Neural cell (in vitro differentiated cells): ENCODE results near the gene KLHL35. TPM values are rescaled to one million over a fixed set of nuclear protein-coding genes. Genes with fewer than 3 reads are reported as not detected.

Experiments used
- H2AFZ ChIP-seq: fragments of 200-600, 300-800 bp; sonication (generic), shearing (Covaris generic); 2 replicates; pipeline ENCODE4 v1.6.0; 2014; ENCODE audit warnings: low read depth, mild to moderate bottlenecking, antibody characterized with exemption, low read length, moderate library complexity
- H3F3A ChIP-seq: fragments of 200-600 bp; shearing (Covaris generic); 2 replicates; pipeline ENCODE4 v1.6.1; 2016; ENCODE audit warnings: mild to moderate bottlenecking, moderate library complexity, mixed read lengths, antibody characterized with exemption, low read length; ENCODE audit not compliant: insufficient read depth, poor library complexity, severe bottlenecking
- H3K27ac ChIP-seq: fragments of 200-600, 300-800 bp; sonication (generic), shearing (Covaris generic); 2 replicates; pipeline ENCODE4 v1.5.1; 2014; ENCODE audit warnings: mild to moderate bottlenecking, low read length, moderate library complexity
- H3K27me3 ChIP-seq: fragments of 300-800, 200-600 bp; sonication (generic), shearing (Covaris generic); 2 replicates; pipeline ENCODE4 v1.6.0; 2014; ENCODE audit warnings: mild to moderate bottlenecking, low read depth, low read length, moderate library complexity; ENCODE audit not compliant: insufficient read depth
- H3K36me3 ChIP-seq: fragments of 300-800, 200-600 bp; sonication (generic), shearing (Covaris generic); 2 replicates; pipeline ENCODE4 v1.5.1; 2014; ENCODE audit warnings: mild to moderate bottlenecking, antibody characterized with exemption, low read length, moderate library complexity; ENCODE audit not compliant: insufficient read depth
- H3K4me2 ChIP-seq: fragments of 300-800, 200-600 bp; sonication (generic), shearing (Covaris generic); 2 replicates; pipeline ENCODE4 v1.6.0; 2014; ENCODE audit warnings: mild to moderate bottlenecking, low read length
- H3K4me3 ChIP-seq: fragments of 300-800, 200-600 bp; sonication (generic), shearing (Covaris generic); 2 replicates; pipeline ENCODE4 v1.5.1; 2014; ENCODE audit warnings: mild to moderate bottlenecking, low read length, moderate library complexity
- H3K79me2 ChIP-seq: fragments of 200-600 bp; shearing (Covaris generic); replicated peaks from 2 replicates; pipeline ENCODE4 v1.6.0; 2014; ENCODE audit warnings: mild to moderate bottlenecking, low read length, moderate library complexity; ENCODE audit not compliant: insufficient read depth
- H3K9ac ChIP-seq: fragments of 300-800, 200-600 bp; sonication (generic), shearing (Covaris generic); 2 replicates; pipeline ENCODE4 v1.6.1; 2016; ENCODE audit warnings: mild to moderate bottlenecking, low read length, mixed read lengths
- H3K9me2 ChIP-seq: fragments of 200-600 bp; shearing (Covaris generic); 2 replicates; pipeline ENCODE4 v1.6.1; 2016; ENCODE audit warnings: mild to moderate bottlenecking, low read length, mixed read lengths; ENCODE audit not compliant: insufficient read depth
- H3K9me3 ChIP-seq: fragments of 200-600, 300-800 bp; sonication (generic), shearing (Covaris generic); 2 replicates; pipeline ENCODE4 v1.6.1; 2016; ENCODE audit warnings: mild to moderate bottlenecking, mixed run types, low read length, moderate library complexity, mixed read lengths
- H4K20me1 ChIP-seq: fragments of 200-600 bp; shearing (Covaris generic); 2 replicates; pipeline ENCODE4 v1.6.1; 2016; ENCODE audit warnings: mild to moderate bottlenecking, mixed run types; ENCODE audit not compliant: insufficient read depth
- EP300 ChIP-seq: fragments of 450-650 bp; conservative IDR thresholded peaks from 2 replicates; pipeline ENCODE4 v1.6.1; 2014; ENCODE audit warnings: antibody characterized with exemption, mild to moderate bottlenecking, moderate library complexity; ENCODE audit not compliant: poor library complexity, severe bottlenecking
- EZH2 ChIP-seq: fragments of 200-600, 300-800 bp; shearing (Covaris generic), sonication (generic); IDR thresholded peaks from 2 replicates; pipeline ENCODE4 v1.6.1; 2014; ENCODE audit warnings: antibody characterized with exemption, low read length, borderline replicate concordance, mild to moderate bottlenecking; ENCODE audit not compliant: insufficient read depth, poor library complexity, severe bottlenecking
- MXI1 ChIP-seq: fragments of 450-650 bp; conservative IDR thresholded peaks from 2 replicates; pipeline ENCODE4 v1.6.1; 2014; ENCODE audit warnings: antibody characterized with exemption, mild to moderate bottlenecking; ENCODE audit not compliant: poor library complexity, severe bottlenecking
- POLR2AphosphoS5 ChIP-seq: IDR thresholded peaks from 2 replicates; pipeline ENCODE4 v1.6.1; 2012
- RAD21 ChIP-seq: fragments of 450-650 bp; conservative IDR thresholded peaks from 2 replicates; pipeline ENCODE4 v1.6.1; 2014; ENCODE audit warnings: antibody characterized with exemption, mild to moderate bottlenecking, moderate library complexity
- REST ChIP-seq: IDR thresholded peaks from 2 replicates; pipeline ENCODE4 v1.6.1; 2012; ENCODE audit warnings: borderline replicate concordance
- SMC3 ChIP-seq: fragments of 450-650 bp; conservative IDR thresholded peaks from 2 replicates; pipeline ENCODE4 v1.6.1; 2014; ENCODE audit warnings: antibody characterized with exemption, mild to moderate bottlenecking, moderate library complexity; ENCODE audit not compliant: poor library complexity
- TAF1 ChIP-seq: IDR thresholded peaks from 2 replicates; pipeline ENCODE4 v1.6.1; 2012; ENCODE audit warnings: low read depth
- polyA plus RNA-seq: library from polyadenylated mRNA; depleted of rRNA; stranded (reverse); fragments of >200 nt; gene quantifications from 2 replicates; pipeline ENCODE4 v1.2.3, GENCODE V29; 2014
- TF ChIP-seq, protein P1 (sequence below): fragments of 450-650 bp; IDR thresholded peaks from 2 replicates; pipeline ENCODE4 v1.5.1; 2014; ENCODE audit warnings: antibody characterized with exemption, mild to moderate bottlenecking, moderate library complexity; ENCODE audit not compliant: poor library complexity, severe bottlenecking

KLHL35 gene
- polyA plus RNA-seq, 1 donor from 2014 or later = 17.0 TPM

- Histone ChIP-seq H3K36me3 (no peaks in the 10 kb centered on the region), H4K20me1 (no peaks in the 10 kb centered on the region), H3K27ac (no peak overlapping the region), H3K27me3 (no peaks in the 10 kb centered on the region), H3K9me3 (no peaks in the 10 kb centered on the region), H3K9me2 (no peaks in the 10 kb centered on the region), H3F3A (no peaks in the 10 kb centered on the region), H3K4me2 (no peak overlapping the region), H3K9ac (no peak overlapping the region), H2AFZ (no peak overlapping the region), H3K4me3 (no peak overlapping the region), H3K79me2 (no peaks in the 10 kb centered on the region)
- TF ChIP-seq TAF1 = no peak
- no peak for TF ChIP-seq SMC3
- TF ChIP-seq POLR2AphosphoS5 = no peak
- TF ChIP-seq EP300 = no peak
- TF ChIP-seq REST = no peak
- no peak for TF ChIP-seq RAD21
- TF ChIP-seq, protein P1, sequence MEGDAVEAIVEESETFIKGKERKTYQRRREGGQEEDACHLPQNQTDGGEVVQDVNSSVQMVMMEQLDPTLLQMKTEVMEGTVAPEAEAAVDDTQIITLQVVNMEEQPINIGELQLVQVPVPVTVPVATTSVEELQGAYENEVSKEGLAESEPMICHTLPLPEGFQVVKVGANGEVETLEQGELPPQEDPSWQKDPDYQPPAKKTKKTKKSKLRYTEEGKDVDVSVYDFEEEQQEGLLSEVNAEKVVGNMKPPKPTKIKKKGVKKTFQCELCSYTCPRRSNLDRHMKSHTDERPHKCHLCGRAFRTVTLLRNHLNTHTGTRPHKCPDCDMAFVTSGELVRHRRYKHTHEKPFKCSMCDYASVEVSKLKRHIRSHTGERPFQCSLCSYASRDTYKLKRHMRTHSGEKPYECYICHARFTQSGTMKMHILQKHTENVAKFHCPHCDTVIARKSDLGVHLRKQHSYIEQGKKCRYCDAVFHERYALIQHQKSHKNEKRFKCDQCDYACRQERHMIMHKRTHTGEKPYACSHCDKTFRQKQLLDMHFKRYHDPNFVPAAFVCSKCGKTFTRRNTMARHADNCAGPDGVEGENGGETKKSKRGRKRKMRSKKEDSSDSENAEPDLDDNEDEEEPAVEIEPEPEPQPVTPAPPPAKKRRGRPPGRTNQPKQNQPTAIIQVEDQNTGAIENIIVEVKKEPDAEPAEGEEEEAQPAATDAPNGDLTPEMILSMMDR = no peak
- no peak for TF ChIP-seq MXI1
- TF ChIP-seq EZH2 = no peak
Measured at GRCh38 chr11:75472081-75472732, 39.2 kb upstream of the KLHL35 start.

DNA sequence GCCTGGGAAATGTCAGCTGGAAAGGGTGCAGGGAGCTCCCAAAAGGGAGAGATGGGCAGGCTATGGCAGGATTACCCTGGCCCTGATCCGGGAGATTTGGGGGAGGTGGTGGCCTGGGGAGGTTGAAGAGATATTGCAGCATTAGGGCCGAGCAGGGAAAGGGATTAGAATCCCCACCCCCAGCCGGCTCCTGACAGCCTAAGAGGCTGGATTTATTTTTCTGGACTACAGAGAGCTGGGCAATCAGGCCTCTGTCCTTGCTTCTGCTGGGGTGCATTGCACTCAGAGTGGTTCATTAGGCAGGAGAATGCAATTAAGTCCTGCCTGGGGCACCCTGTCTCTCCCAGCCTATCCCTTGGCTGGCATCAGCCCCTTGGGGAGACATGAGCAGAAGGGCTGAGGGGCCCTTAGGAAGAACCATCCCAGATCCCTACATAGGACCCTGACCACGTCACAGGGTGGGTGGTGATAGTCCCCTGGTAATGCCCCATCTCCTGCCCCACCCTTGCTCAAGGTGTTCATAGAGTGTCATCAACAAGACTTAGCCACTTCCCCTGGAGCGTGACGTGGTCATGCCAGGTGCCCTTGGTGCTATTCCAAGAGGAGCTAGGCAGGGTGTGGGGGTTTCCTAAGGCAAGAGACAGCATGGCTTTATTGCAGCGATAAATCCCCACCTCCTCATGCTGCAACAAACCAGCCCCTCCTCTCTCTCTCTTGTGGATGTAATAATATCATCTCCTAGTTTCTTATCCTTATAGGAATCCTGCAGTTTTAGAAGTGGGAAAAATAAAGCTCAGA lies 38.4 kb upstream of the KLHL35 start:
- Histone ChIP-seq H3K4me2 (no peak overlapping the region), H3K36me3 (no peaks in the 10 kb centered on the region), H3F3A (no peaks in the 10 kb centered on the region), H3K9me3 (no peaks in the 10 kb centered on the region), H3K27ac (no peak overlapping the region), H2AFZ (no peak overlapping the region), H3K79me2 (no peaks in the 10 kb centered on the region), H3K27me3 (no peaks in the 10 kb centered on the region), H3K9me2 (no peaks in the 10 kb centered on the region), H4K20me1 (no peaks in the 10 kb centered on the region), H3K4me3 (no peak overlapping the region), H3K9ac (no peak overlapping the region)
- TF ChIP-seq POLR2AphosphoS5 = no peak
- TF ChIP-seq REST = no peak
- TF ChIP-seq, protein P1 = no peak
- no peak for TF ChIP-seq TAF1
- TF ChIP-seq RAD21 = no peak
- no peak for TF ChIP-seq EZH2
- TF ChIP-seq SMC3 = no peak
- TF ChIP-seq MXI1 = no peak
- no peak for TF ChIP-seq EP300
